H1 (cell line): Measurements from ENCODE around the gene SFTPA2. TPM values are rescaled to one million over a fixed set of nuclear protein-coding genes. Genes with fewer than 3 reads are reported as not detected.

Experiments used
- CTCF ChIA-PET: fragments of 300-600 bp; sonication (Branson Sonifier 250); formaldehyde crosslinking; loops from one replicate; lab custom pipeline; 2021; ENCODE audit not compliant: partially characterized antibody; lab: Charles Lee
- POLR2A ChIA-PET: fragments of 300-600 bp; sonication (Branson Sonifier 250); formaldehyde crosslinking; loops from one replicate; lab custom pipeline; 2021; ENCODE audit warnings: inconsistent platforms; ENCODE audit not compliant: partially characterized antibody; lab: Charles Lee
- DNase-seq, 2 experiments: peaks; one replicate each; pipeline versions ENCODE4 v3.0.0 to v3.0.0-alpha.2; 2010 to 2022; ENCODE audit warnings: low spot score in 2 of 2, low read depth in 1 of 2, mixed read lengths in 1 of 2
- FAIRE-seq: peaks from 2 replicates; lab custom pipeline; 2011; peaks lifted over from hg19 to GRCh38; lab: Jason Lieb, UNC
- H2AFZ ChIP-seq: 2 replicates; pipeline ENCODE4 v1.8.1; 2012; ENCODE audit warnings: low read length, inconsistent platforms
- H2AK5ac ChIP-seq: 2 replicates; pipeline ENCODE4 v1.6.1; 2013; ENCODE audit warnings: low read depth, low read length
- H2BK120ac ChIP-seq: replicated peaks from 2 replicates; pipeline ENCODE3; 2013; ENCODE audit warnings: low read depth, low read length, inconsistent platforms
- H2BK12ac ChIP-seq: 2 replicates; pipeline ENCODE4 v1.6.1; 2013; ENCODE audit warnings: low read depth, low read length
- H2BK15ac ChIP-seq: 2 replicates; pipeline ENCODE4 v1.6.1; 2013; ENCODE audit warnings: low read length
- H2BK20ac ChIP-seq: 2 replicates; pipeline ENCODE4 v1.6.1; 2013; ENCODE audit warnings: low read length
- H2BK5ac ChIP-seq: 2 replicates; pipeline ENCODE4 v1.6.1; 2013; ENCODE audit warnings: low read depth, low read length
- H3K14ac ChIP-seq: 2 replicates; pipeline ENCODE4 v1.6.1; 2013; ENCODE audit warnings: inconsistent platforms; ENCODE audit not compliant: insufficient read length
- H3K18ac ChIP-seq: 2 replicates; pipeline ENCODE4 v1.6.1; 2013; ENCODE audit warnings: low read length; ENCODE audit errors: extremely low read depth
- H3K23ac ChIP-seq: 2 replicates; pipeline ENCODE4 v1.6.1; 2013; ENCODE audit warnings: inconsistent platforms; ENCODE audit not compliant: insufficient read length
- H3K23me2 ChIP-seq: 2 replicates; pipeline ENCODE4 v1.6.1; 2013; ENCODE audit warnings: low read depth, low read length
- H3K27ac ChIP-seq: 2 replicates; pipeline ENCODE4 v1.6.1; 2011; ENCODE audit warnings: low read depth, low read length, inconsistent platforms
- H3K27me3 ChIP-seq, 4 experiments: replicated peaks in 1 of 4; 1 replicate in 1 of 4; 2 replicates in 3 of 4; pipeline versions ENCODE4 v1.6.1 to v1.8.1; 2011 to 2013; ENCODE audit warnings: low read length in 3 of 4, mild to moderate bottlenecking in 3 of 4, inconsistent platforms in 2 of 4, mixed read lengths in 2 of 4, moderate library complexity in 1 of 4; ENCODE audit not compliant: control insufficient read depth in 3 of 4, insufficient read depth in 3 of 4; ENCODE audit errors: extremely low read depth in 1 of 4
- H3K36me3 ChIP-seq, 4 experiments: 2 replicates each; pipeline versions ENCODE4 v1.6.1 to v1.8.1; 2011 to 2013; ENCODE audit warnings: mild to moderate bottlenecking in 4 of 4, low read length in 3 of 4, moderate library complexity in 2 of 4, control low read depth in 1 of 4, inconsistent platforms in 1 of 4; ENCODE audit not compliant: insufficient read depth in 4 of 4, control insufficient read depth in 2 of 4
- H3K4ac ChIP-seq: replicated peaks from 2 replicates; pipeline ENCODE3; 2013; ENCODE audit warnings: low read length, low read depth, mixed read lengths, inconsistent platforms; ENCODE audit not compliant: insufficient read length
- H3K4me1 ChIP-seq, 4 experiments: replicated peaks in 1 of 4; 1 replicate in 1 of 4; 2 replicates in 3 of 4; pipeline versions ENCODE4 v1.6.1 to v1.8.1; 2011 to 2013; ENCODE audit warnings: low read length in 3 of 4, inconsistent platforms in 2 of 4, mixed read lengths in 1 of 4; ENCODE audit not compliant: insufficient read depth in 4 of 4, control insufficient read depth in 3 of 4
- H3K4me2 ChIP-seq, 2 experiments: 2 replicates each; pipeline versions ENCODE4 v1.6.1 to v1.8.1; 2011 to 2013; ENCODE audit warnings: low read depth in 2 of 2, low read length in 2 of 2, control low read depth in 1 of 2, inconsistent platforms in 1 of 2, mild to moderate bottlenecking in 1 of 2; ENCODE audit not compliant: insufficient read depth in 1 of 2
- H3K4me3 ChIP-seq, 4 experiments: fragments of 200-600, 300-600 bp in 1 of 4; sonication (generic), shearing (Covaris generic), sonication (Bioruptor Twin) in 1 of 4; 2 replicates each; pipeline versions ENCODE4 v1.5.1 to v1.8.1; 2011 to 2016; ENCODE audit warnings: low read length in 4 of 4, low read depth in 3 of 4, control low read depth in 2 of 4, inconsistent platforms in 2 of 4, mild to moderate bottlenecking in 2 of 4, mixed read lengths in 1 of 4, moderate library complexity in 1 of 4; ENCODE audit not compliant: insufficient read depth in 2 of 4; ENCODE audit errors: extremely low read depth in 1 of 4
- H3K56ac ChIP-seq: replicated peaks from 2 replicates; pipeline ENCODE3; 2013; ENCODE audit warnings: low read depth, mild to moderate bottlenecking, mixed read lengths, low read length, inconsistent platforms; ENCODE audit not compliant: insufficient read length
- H3K79me1 ChIP-seq: 2 replicates; pipeline ENCODE4 v1.6.1; 2013; ENCODE audit warnings: low read depth, low read length, control low read depth
- H3K79me2 ChIP-seq, 2 experiments: 2 replicates each; pipeline versions ENCODE4 v1.6.1 to v1.8.1; 2012 to 2013; ENCODE audit warnings: low read length in 2 of 2, mild to moderate bottlenecking in 2 of 2, inconsistent platforms in 1 of 2; ENCODE audit not compliant: insufficient read depth in 2 of 2, control insufficient read depth in 1 of 2
- H3K9ac ChIP-seq, 4 experiments: replicated peaks in 1 of 4; 1 replicate in 1 of 4; 2 replicates in 3 of 4; pipeline versions ENCODE4 v1.6.1 to v1.8.1; 2011 to 2013; ENCODE audit warnings: low read depth in 3 of 4, low read length in 3 of 4, control low read depth in 2 of 4, mild to moderate bottlenecking in 2 of 4, moderate library complexity in 2 of 4, inconsistent platforms in 1 of 4; ENCODE audit errors: extremely low read depth in 1 of 4
- H3K9me3 ChIP-seq, 2 experiments: 2 replicates each; pipeline versions ENCODE4 v1.6.1 to v1.8.1; 2012 to 2013; ENCODE audit warnings: mild to moderate bottlenecking in 2 of 2, moderate library complexity in 2 of 2, control low read depth in 1 of 2, inconsistent platforms in 1 of 2, low read depth in 1 of 2, low read length in 1 of 2, mixed read lengths in 1 of 2; ENCODE audit not compliant: insufficient read depth in 2 of 2
- H4K20me1 ChIP-seq, 2 experiments: replicated peaks in 1 of 2; 2 replicates each; pipeline versions ENCODE3 to v1.8.1; 2011 to 2013; ENCODE audit warnings: inconsistent platforms in 2 of 2, low read length in 2 of 2, mild to moderate bottlenecking in 1 of 2; ENCODE audit not compliant: insufficient read depth in 2 of 2, control insufficient read depth in 1 of 2
- H4K5ac ChIP-seq: 2 replicates; pipeline ENCODE4 v1.6.1; 2013; ENCODE audit warnings: low read length, low read depth, mixed read lengths, inconsistent platforms; ENCODE audit not compliant: insufficient read length
- H4K8ac ChIP-seq: 2 replicates; pipeline ENCODE4 v1.8.0; 2013; ENCODE audit warnings: mild to moderate bottlenecking, moderate library complexity, low read length, inconsistent platforms; ENCODE audit not compliant: insufficient read depth; ENCODE audit errors: extremely low read depth
- H4K91ac ChIP-seq: replicated peaks from 2 replicates; pipeline ENCODE3; 2013; ENCODE audit warnings: low read length, mixed read lengths, inconsistent platforms; ENCODE audit not compliant: insufficient read length
- CBX5 ChIP-seq: fragments of 300-800, 300-1000 bp; sonication (generic); IDR thresholded peaks from 2 replicates; pipeline ENCODE4 v1.7.1; 2016; ENCODE audit warnings: antibody characterized with exemption, low read length, low read depth
- CEBPB ChIP-seq: IDR thresholded peaks from 2 replicates; pipeline ENCODE4 v1.6.1; 2012; ENCODE audit warnings: low read depth, low read length
- CHD2 ChIP-seq: IDR thresholded peaks from 2 replicates; pipeline ENCODE4 v1.6.1; 2012; ENCODE audit warnings: low read length, improper control_type of control experiment
- HDAC2 ChIP-seq, 2 experiments: fragments of 300-600 bp in 1 of 2; sonication (generic) in 1 of 2; IDR thresholded peaks; 2 replicates each; pipeline ENCODE4 v1.6.1; 2011 to 2012; ENCODE audit warnings: low read depth in 2 of 2, low read length in 2 of 2, mild to moderate bottlenecking in 2 of 2, moderate library complexity in 2 of 2, borderline replicate concordance in 1 of 2, inconsistent platforms in 1 of 2
- NANOG ChIP-seq: IDR thresholded peaks from 2 replicates; pipeline ENCODE4 v1.6.1; 2011; ENCODE audit warnings: low read length, low read depth, mild to moderate bottlenecking, inconsistent platforms; ENCODE audit not compliant: insufficient read depth, poor library complexity, severe bottlenecking
- RFX5 ChIP-seq: IDR thresholded peaks from 2 replicates; pipeline ENCODE4 v1.6.1; 2011; ENCODE audit warnings: low read depth, low read length, improper control_type of control experiment, borderline replicate concordance
- SP4 ChIP-seq: IDR thresholded peaks from 2 replicates; pipeline ENCODE4 v1.6.1; 2012; ENCODE audit warnings: low read length, inconsistent platforms
- SRF ChIP-seq: IDR thresholded peaks from 2 replicates; pipeline ENCODE4 v1.6.1; 2011; ENCODE audit warnings: mild to moderate bottlenecking, low read depth, low read length, moderate library complexity
- WGBS, 2 experiments: shearing (Covaris generic) in 1 of 2; methylation state at CpG; one replicate each; pipeline versions ENCODE4 v1.1.6 to v1.1.7; 2013 to 2015; ENCODE audit warnings: low lambda C conversion rate in 2 of 2, mixed read lengths in 2 of 2, inconsistent platforms in 1 of 2, low coverage in 1 of 2, missing lambda C conversion rate in 1 of 2; ENCODE audit not compliant: insufficient replicate concordance in 2 of 2, insufficient coverage in 1 of 2, insufficient read length in 1 of 2; ENCODE audit errors: extremely low coverage in 1 of 2, missing lambda C conversion rate in 1 of 2; 5-methylcytosine and 5-hydroxymethylcytosine counted together
- polyA plus RNA-seq, 7 experiments: library from polyadenylated mRNA; depleted of rRNA in 3 of 7; stranded (reverse) in 5 of 7; unstranded in 2 of 7; fragments of >200 nt in 5 of 7; fragments of 200-250 nt in 2 of 7; gene quantifications; 1 replicate in 5 of 7; 2 replicates in 1 of 7; 4 replicates in 1 of 7; pipeline versions ENCODE4 v1.2.1 to v1.2.3, GENCODE V29; 2011 to 2013; ENCODE audit warnings: missing spikeins in 2 of 7, mixed read lengths in 2 of 7
- total RNA-seq: library from RNA; stranded (reverse); fragmentation: NEBNext Ultra II Directional; extraction: Animal tissue kit (Norgen Biotek cat#: 25700); gene quantifications from 2 replicates; pipeline ENCODE4 v1.2.1, GENCODE V29; 2021
- TF ChIP-seq, protein P1 (sequence below): IDR thresholded peaks from 2 replicates; pipeline ENCODE4 v1.6.1; 2012; ENCODE audit warnings: inconsistent platforms

Gene SFTPA2
- total and polyA plus RNA-seq, 2 of the 8 experiments (the other 6 are each of a cell fraction or from before 2014, with no cell fraction given): not detected

DNA sequence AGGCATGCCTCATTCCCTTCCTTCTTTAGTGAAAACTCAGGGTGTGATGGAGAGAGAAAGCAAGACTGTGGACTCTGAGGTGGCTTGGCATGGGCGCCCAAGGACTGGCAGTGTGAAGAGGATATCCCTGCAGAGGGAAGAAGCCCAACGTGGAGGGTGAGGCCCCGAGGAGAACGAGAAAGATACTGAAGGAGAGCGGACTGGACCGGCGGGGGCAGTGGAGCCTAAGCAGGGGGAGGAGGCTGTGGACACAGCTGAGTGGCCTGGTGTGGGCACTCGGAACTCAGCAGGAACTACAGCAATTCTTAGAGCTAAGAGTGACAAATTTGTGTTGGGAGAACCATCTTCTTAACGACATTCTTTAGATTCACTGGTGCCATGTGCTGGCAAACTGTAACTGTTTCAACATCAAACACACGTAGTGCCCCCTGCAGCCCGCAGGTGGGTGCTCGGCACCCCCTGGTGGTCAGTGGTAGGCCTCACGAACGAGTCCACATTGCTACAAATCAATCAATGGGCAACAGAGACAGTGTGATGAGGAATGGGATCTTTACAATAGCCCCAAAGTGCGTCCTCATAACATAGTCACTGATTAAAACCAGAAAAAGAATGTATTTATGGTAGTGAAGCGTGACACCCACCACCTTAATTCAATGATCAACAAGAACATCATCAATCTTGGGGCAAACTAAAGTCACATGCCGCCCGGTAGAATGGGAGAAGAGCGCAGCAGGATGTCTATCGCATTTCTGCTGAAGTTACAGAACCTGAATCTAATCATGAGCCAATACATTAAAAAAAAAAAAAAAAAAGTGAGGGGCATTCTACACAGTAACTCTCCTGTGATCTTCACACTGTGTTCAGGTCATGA is 48.5 kb upstream of the SFTPA2 start:
- H4K20me1 ChIP-seq: no peaks in the 10 kb centered on the region
- H3K9ac ChIP-seq: no peak overlapping the region
- peak overlapping the region; percentile 61; the same call in 1 of the 2 replicates for H2BK15ac ChIP-seq
- H3K23ac ChIP-seq: no peak overlapping the region
- H3K4me3 ChIP-seq: no peak overlapping the region
- no peak overlapping the region for H2AK5ac ChIP-seq
- no peak overlapping the region for H2BK12ac ChIP-seq
- no peak overlapping the region for H3K18ac ChIP-seq
- no peaks in the 10 kb centered on the region for H3K4me1 ChIP-seq
- H2BK5ac ChIP-seq: no peak overlapping the region
- H3K23me2 ChIP-seq: no peaks in the 10 kb centered on the region
- no peak overlapping the region for H3K14ac ChIP-seq
- FAIRE-seq (no peak), DNase-seq (peak; percentile 49 to 80)
- no peak overlapping the region for H3K4ac ChIP-seq
- H4K8ac ChIP-seq: no peak overlapping the region
- peak overlapping the region; percentile 94; the same call in 1 of the 2 replicates for H2AFZ ChIP-seq
- H3K27me3 ChIP-seq: peaks cover 0 to 4% (median 2%) of the 10 kb centered on the region in 4 experiments; a peak in 2 of 7 replicates
- H3K36me3 ChIP-seq: no peaks in the 10 kb centered on the region
- no peak overlapping the region for H3K27ac ChIP-seq
- no peaks in the 10 kb centered on the region for H3K79me2 ChIP-seq
- H2BK120ac ChIP-seq: no peak overlapping the region
- 65% methylated on average over 20 of the region's 20 CpGs; no CpG with 5 or more reads in 1 of the 2 experiments for WGBS, 2 experiments
- no peaks in the 10 kb centered on the region; a peak in 1 of 4 replicates for H3K9me3 ChIP-seq
- no peaks in the 10 kb centered on the region for H3K79me1 ChIP-seq
- POLR2A ChIA-PET: no interaction called here
- H3K4me2 ChIP-seq: no peak overlapping the region
- no peak overlapping the region for H2BK20ac ChIP-seq
- no peak overlapping the region for H4K5ac ChIP-seq
- H4K91ac ChIP-seq: no peak overlapping the region
- CTCF ChIA-PET: interaction anchor here (0.5 to 2.5 kb wide), 17 partner anchors 10 to 714 kb away, joined by 3 to 10 read pairs (median 4); partner anchors contain the start of gene SFTPA2
- no peak overlapping the region for H3K56ac ChIP-seq
- no peak for TF ChIP-seq NANOG
- no peak for TF ChIP-seq RFX5
- no peak for TF ChIP-seq CBX5
- peak; percentile 61; the same call in 1 of the 2 replicates for TF ChIP-seq CEBPB
- no peak for TF ChIP-seq SRF
- TF ChIP-seq HDAC2 (IDR thresholded peaks at IDR 0.05; ENCODE audit: borderline replicate concordance in 1 of 2, low read depth in 2 of 2, low read length in 2 of 2): no peak
- TF ChIP-seq CHD2: no peak
- TF ChIP-seq, protein P1, sequence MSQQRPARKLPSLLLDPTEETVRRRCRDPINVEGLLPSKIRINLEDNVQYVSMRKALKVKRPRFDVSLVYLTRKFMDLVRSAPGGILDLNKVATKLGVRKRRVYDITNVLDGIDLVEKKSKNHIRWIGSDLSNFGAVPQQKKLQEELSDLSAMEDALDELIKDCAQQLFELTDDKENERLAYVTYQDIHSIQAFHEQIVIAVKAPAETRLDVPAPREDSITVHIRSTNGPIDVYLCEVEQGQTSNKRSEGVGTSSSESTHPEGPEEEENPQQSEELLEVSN: peak; percentile 60
- TF ChIP-seq SP4: no peak
